HCT116 (cell line): Measurements from ENCODE around the gene ANKRD2. TPM values are rescaled to one million over a fixed set of nuclear protein-coding genes. Genes with fewer than 3 reads are reported as not detected.
"Not testable (repeated sequence)": the region's sequence is repeated elsewhere in the genome, so short reads cannot be mapped to it uniquely, and the experiment has no call there.

Experiments used
- ATAC-seq: fragments of 200-7000 bp; cut with Tn5 transposase; 2 replicates; pipeline ENCODE4 v1.9.1; 2020; ENCODE audit warnings: mild to moderate bottlenecking, moderate library complexity
- BruUV-seq: library from RNA; stranded (reverse); fragments of 400-500 nt; replicated peaks from 2 replicates; lab custom pipeline; 2021; lab: Mats Ljungman, UMichigan
- CTCF ChIA-PET: fragments of 300-600 bp; sonication (Branson Sonifier 250); formaldehyde crosslinking; loops from one replicate; lab custom pipeline; 2021; ENCODE audit warnings: antibody characterized with exemption; lab: Charles Lee
- POLR2A ChIA-PET: fragments of 300-600, 350-600 bp; sonication (Branson Sonifier 250); formaldehyde crosslinking; loops from one replicate; lab custom pipeline; 2021; ENCODE audit warnings: antibody characterized with exemption; lab: Charles Lee
- RAD21 ChIA-PET, 2 experiments: fragments of 300-600 bp; sonication (Branson Sonifier 250); formaldehyde crosslinking; loops; one replicate each; lab custom pipeline; 2023; ENCODE audit warnings: low total read pairs in 2 of 2; ENCODE audit not compliant: uncharacterized antibody in 2 of 2, unreplicated experiment in 2 of 2, low non-redundant PET in 1 of 2; lab: Charles Lee
- DNase-seq: peaks from one replicate; pipeline ENCODE4 v3.0.0-alpha.2; 2010; ENCODE audit warnings: low read depth, low spot score
- H2AFZ ChIP-seq: fragments of 200-600 bp; shearing (Covaris generic), sonication (generic); 2 replicates; pipeline ENCODE4 v1.6.1; 2017; ENCODE audit warnings: low read depth, mixed run types, mixed read lengths, antibody characterized with exemption, low read length; ENCODE audit not compliant: poor library complexity, severe bottlenecking
- H3K27ac ChIP-seq: 2 replicates; pipeline ENCODE4 v1.5.1; 2012; ENCODE audit warnings: low read depth, low read length
- H3K27me3 ChIP-seq: fragments of 200-600 bp; sonication (generic); 2 replicates; pipeline ENCODE4 v1.6.1; 2016; ENCODE audit warnings: mixed run types, low read length, mixed read lengths; ENCODE audit not compliant: insufficient read depth
- H3K36me3 ChIP-seq, 2 experiments: fragments of 200-500 bp in 1 of 2; fragments of 200-600 bp in 1 of 2; sonication (Bioruptor generic) in 1 of 2; sonication (generic) in 1 of 2; 2 replicates each; pipeline versions ENCODE4 v1.5.1 to v1.6.1; 2014 to 2016; ENCODE audit warnings: low read length in 2 of 2, inconsistent platforms in 1 of 2, mixed read lengths in 1 of 2, mixed run types in 1 of 2; ENCODE audit not compliant: insufficient read depth in 2 of 2, control insufficient read depth in 1 of 2
- H3K4me1 ChIP-seq, 2 experiments: fragments of 200-600 bp in 1 of 2; sonication (generic) in 1 of 2; 2 replicates each; pipeline versions ENCODE4 v1.5.1 to v1.6.1; 2012 to 2017; ENCODE audit warnings: low read length in 2 of 2, inconsistent platforms in 1 of 2, mild to moderate bottlenecking in 1 of 2, mixed read lengths in 1 of 2, mixed run types in 1 of 2, moderate library complexity in 1 of 2; ENCODE audit not compliant: insufficient read depth in 2 of 2, control insufficient read depth in 1 of 2
- H3K4me2 ChIP-seq: fragments of 200-600 bp; sonication (generic); 2 replicates; pipeline ENCODE4 v1.6.1; 2017; ENCODE audit warnings: mixed run types, low read length, mixed read lengths
- H3K4me3 ChIP-seq, 2 experiments: fragments of 200-600 bp in 1 of 2; sonication (generic) in 1 of 2; replicated peaks in 1 of 2; 2 replicates each; pipeline ENCODE4 v1.5.1; 2011 to 2016; ENCODE audit warnings: low read length in 2 of 2, control low read depth in 1 of 2, low read depth in 1 of 2, mild to moderate bottlenecking in 1 of 2, mixed read lengths in 1 of 2, mixed run types in 1 of 2
- H3K79me2 ChIP-seq: fragments of 200-600 bp; sonication (generic); 2 replicates; pipeline ENCODE4 v1.6.1; 2017; ENCODE audit warnings: mild to moderate bottlenecking, mixed run types, low read length, moderate library complexity, mixed read lengths; ENCODE audit not compliant: insufficient read depth
- H3K9ac ChIP-seq: fragments of 200-600 bp; sonication (generic); 2 replicates; pipeline ENCODE4 v1.6.1; 2016; ENCODE audit warnings: low read length, mixed read lengths
- H3K9me2 ChIP-seq: fragments of 200-600 bp; sonication (generic), shearing (Covaris generic); 2 replicates; pipeline ENCODE4 v1.6.1; 2017; ENCODE audit warnings: mixed run types, mild to moderate bottlenecking, moderate library complexity; ENCODE audit not compliant: insufficient read depth
- H3K9me3 ChIP-seq, 2 experiments: fragments of 200-500 bp in 1 of 2; fragments of 200-600 bp in 1 of 2; sonication (Bioruptor generic) in 1 of 2; sonication (generic) in 1 of 2; 2 replicates each; pipeline ENCODE4 v1.6.1; 2014 to 2017; ENCODE audit warnings: low read length in 2 of 2, mixed read lengths in 2 of 2, inconsistent platforms in 1 of 2, low read depth in 1 of 2, mild to moderate bottlenecking in 1 of 2, mixed run types in 1 of 2, moderate library complexity in 1 of 2; ENCODE audit not compliant: control insufficient read depth in 1 of 2, insufficient read depth in 1 of 2
- H4K20me1 ChIP-seq: fragments of 200-600 bp; sonication (generic), shearing (Covaris generic); 2 replicates; pipeline ENCODE4 v1.6.1; 2017; ENCODE audit warnings: mixed run types, mild to moderate bottlenecking, moderate library complexity; ENCODE audit not compliant: insufficient read depth
- CBX3 ChIP-seq: IDR thresholded peaks from 2 replicates; pipeline ENCODE4 v1.6.1; 2012; ENCODE audit warnings: low read depth
- EZH2 ChIP-seq: fragments of 200-600 bp; sonication (generic); IDR thresholded peaks from 2 replicates; pipeline ENCODE4 v1.6.1; 2017; ENCODE audit warnings: antibody characterized with exemption, mixed run types
- FOSL1 ChIP-seq: IDR thresholded peaks from 2 replicates; pipeline ENCODE4 v1.6.1; 2012; ENCODE audit warnings: low read depth
- POLR2AphosphoS5 ChIP-seq: IDR thresholded peaks from 2 replicates; pipeline ENCODE4 v1.6.1; 2011; ENCODE audit warnings: mild to moderate bottlenecking, low read depth, low read length, moderate library complexity
- RAD21 ChIP-seq: IDR thresholded peaks from 2 replicates; pipeline ENCODE4 v1.6.1; 2012; ENCODE audit warnings: low read depth, mild to moderate bottlenecking
- SIN3A ChIP-seq: IDR thresholded peaks from 2 replicates; pipeline ENCODE4 v1.6.1; 2012; ENCODE audit warnings: low read depth
- SP1 ChIP-seq: IDR thresholded peaks from 2 replicates; pipeline ENCODE4 v1.6.1; 2012; ENCODE audit warnings: low read depth
- SRF ChIP-seq: IDR thresholded peaks from 2 replicates; pipeline ENCODE4 v1.6.1; 2012; ENCODE audit warnings: low read depth
- YY1 ChIP-seq: IDR thresholded peaks from 2 replicates; pipeline ENCODE4 v1.6.1; 2011; ENCODE audit warnings: low read length, low read depth, moderate library complexity, mild to moderate bottlenecking; ENCODE audit not compliant: insufficient replicate concordance; ENCODE audit errors: extremely low read depth
- ZFX ChIP-seq: fragments of 450-650 bp; IDR thresholded peaks from 2 replicates; pipeline ENCODE4 v1.6.1; 2017
- intact Hi-C: fragments of 100-400 bp; cut with micrococcal nuclease; formaldehyde crosslinking; loops from 2 replicates; pipeline ENCODE4 v1.10.0; 2022
- total RNA-seq: library from RNA; stranded (reverse); gene quantifications from one replicate; pipeline ENCODE4 v1.2.1, GENCODE V29; 2021; ENCODE audit not compliant: unreplicated experiment
- TF ChIP-seq, protein P1 (sequence below): IDR thresholded peaks from 2 replicates; pipeline ENCODE4 v1.6.1; 2012
- TF ChIP-seq, protein P2 (sequence below): IDR thresholded peaks from 2 replicates; pipeline ENCODE4 v1.6.1; 2012
- TF ChIP-seq, protein P3 (sequence below): IDR thresholded peaks from 2 replicates; pipeline ENCODE4 v1.6.1; 2012; ENCODE audit warnings: low read depth

ANKRD2 gene
- total RNA-seq, 1 experiment from 2014 or later, result 0.15 TPM

DNA sequence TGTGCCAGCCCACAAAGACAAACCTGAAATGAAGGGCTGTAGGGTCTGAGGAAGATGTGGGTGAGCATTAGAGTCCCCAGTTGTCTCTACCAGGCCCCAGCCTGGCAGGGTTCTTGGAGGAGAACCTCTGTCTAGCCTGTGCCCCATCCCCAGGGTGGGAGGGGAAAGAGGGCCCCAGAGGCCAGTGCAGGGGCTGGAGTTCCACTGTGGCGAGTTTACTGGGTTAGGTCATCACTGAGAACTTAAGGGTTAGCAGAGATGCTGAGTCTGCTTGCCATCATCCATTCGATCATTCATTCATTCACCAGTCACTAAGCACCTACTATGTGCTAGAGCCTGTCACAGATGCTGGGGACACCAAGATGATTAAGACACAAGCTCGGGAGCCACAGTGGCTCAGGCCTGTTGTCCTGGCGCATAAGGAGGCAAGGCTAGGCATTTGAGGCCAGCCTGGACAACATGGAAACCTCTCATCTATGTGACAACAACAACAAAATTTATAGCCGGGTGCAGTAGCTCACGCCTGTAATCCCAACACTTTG lies 2.6 kb downstream of the ANKRD2 start:
- Histone ChIP-seq H3K9me2 (no peaks in the 10 kb centered on the region), H3K27ac (peak overlapping the region; percentile 69), H2AFZ (no peak overlapping the region), H3K4me1 (peaks cover 53 to 60% of the 10 kb centered on the region in 2 experiments), H3K4me3 (peak overlapping the region in 1 of 2 experiments; percentile 44; a peak in 1 of 4 replicates), H3K4me2 (peak overlapping the region; percentile 76), H3K9me3 (no peaks in the 10 kb centered on the region), H3K36me3 (no peaks in the 10 kb centered on the region), H3K9ac (peak overlapping the region; percentile 47), H4K20me1 (no peaks in the 10 kb centered on the region), H3K79me2 (no peaks in the 10 kb centered on the region), H3K27me3 (no peaks in the 10 kb centered on the region)
- no peak for DNase-seq
- intact Hi-C loops, result loop anchor here (2.0 kb wide), 1 partner anchor 32 kb away; no protein-coding TSS in a partner anchor
- BruUV-seq, result no TSS peak
- TF ChIP-seq EZH2 (no peak), YY1 (no peak), ZFX (no peak), CBX3 (no peak), SRF (no peak), SIN3A (no peak), FOSL1 (no peak), RAD21 (no peak), POLR2AphosphoS5 (no peak), SP1 (no peak)
- TF ChIP-seq, protein P1, sequence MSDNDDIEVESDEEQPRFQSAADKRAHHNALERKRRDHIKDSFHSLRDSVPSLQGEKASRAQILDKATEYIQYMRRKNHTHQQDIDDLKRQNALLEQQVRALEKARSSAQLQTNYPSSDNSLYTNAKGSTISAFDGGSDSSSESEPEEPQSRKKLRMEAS, result no peak
- TF ChIP-seq, protein P2, sequence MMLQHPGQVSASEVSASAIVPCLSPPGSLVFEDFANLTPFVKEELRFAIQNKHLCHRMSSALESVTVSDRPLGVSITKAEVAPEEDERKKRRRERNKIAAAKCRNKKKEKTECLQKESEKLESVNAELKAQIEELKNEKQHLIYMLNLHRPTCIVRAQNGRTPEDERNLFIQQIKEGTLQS, result no peak
- TF ChIP-seq, protein P3, sequence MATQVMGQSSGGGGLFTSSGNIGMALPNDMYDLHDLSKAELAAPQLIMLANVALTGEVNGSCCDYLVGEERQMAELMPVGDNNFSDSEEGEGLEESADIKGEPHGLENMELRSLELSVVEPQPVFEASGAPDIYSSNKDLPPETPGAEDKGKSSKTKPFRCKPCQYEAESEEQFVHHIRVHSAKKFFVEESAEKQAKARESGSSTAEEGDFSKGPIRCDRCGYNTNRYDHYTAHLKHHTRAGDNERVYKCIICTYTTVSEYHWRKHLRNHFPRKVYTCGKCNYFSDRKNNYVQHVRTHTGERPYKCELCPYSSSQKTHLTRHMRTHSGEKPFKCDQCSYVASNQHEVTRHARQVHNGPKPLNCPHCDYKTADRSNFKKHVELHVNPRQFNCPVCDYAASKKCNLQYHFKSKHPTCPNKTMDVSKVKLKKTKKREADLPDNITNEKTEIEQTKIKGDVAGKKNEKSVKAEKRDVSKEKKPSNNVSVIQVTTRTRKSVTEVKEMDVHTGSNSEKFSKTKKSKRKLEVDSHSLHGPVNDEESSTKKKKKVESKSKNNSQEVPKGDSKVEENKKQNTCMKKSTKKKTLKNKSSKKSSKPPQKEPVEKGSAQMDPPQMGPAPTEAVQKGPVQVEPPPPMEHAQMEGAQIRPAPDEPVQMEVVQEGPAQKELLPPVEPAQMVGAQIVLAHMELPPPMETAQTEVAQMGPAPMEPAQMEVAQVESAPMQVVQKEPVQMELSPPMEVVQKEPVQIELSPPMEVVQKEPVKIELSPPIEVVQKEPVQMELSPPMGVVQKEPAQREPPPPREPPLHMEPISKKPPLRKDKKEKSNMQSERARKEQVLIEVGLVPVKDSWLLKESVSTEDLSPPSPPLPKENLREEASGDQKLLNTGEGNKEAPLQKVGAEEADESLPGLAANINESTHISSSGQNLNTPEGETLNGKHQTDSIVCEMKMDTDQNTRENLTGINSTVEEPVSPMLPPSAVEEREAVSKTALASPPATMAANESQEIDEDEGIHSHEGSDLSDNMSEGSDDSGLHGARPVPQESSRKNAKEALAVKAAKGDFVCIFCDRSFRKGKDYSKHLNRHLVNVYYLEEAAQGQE, result no peak
- ATAC-seq, result peak; percentile 31
- POLR2A ChIA-PET, result interaction anchor here (2.5 kb wide), 1 partner anchor 9 kb away, joined by 11 read pairs; the partner anchor contains the start of gene HOGA1
- RAD21 ChIA-PET, result interaction anchor here in 1 of 2 experiments (0.7 to 1.2 kb wide), 2 partner anchors 9 to 38 kb away, joined by 3 to 4 read pairs; no protein-coding TSS in a partner anchor
- CTCF ChIA-PET, result interaction anchor here (0.7 to 1.8 kb wide), 4 partner anchors 21 to 472 kb away, joined by 3 to 7 read pairs (median 3); no protein-coding TSS in a partner anchor

DNA sequence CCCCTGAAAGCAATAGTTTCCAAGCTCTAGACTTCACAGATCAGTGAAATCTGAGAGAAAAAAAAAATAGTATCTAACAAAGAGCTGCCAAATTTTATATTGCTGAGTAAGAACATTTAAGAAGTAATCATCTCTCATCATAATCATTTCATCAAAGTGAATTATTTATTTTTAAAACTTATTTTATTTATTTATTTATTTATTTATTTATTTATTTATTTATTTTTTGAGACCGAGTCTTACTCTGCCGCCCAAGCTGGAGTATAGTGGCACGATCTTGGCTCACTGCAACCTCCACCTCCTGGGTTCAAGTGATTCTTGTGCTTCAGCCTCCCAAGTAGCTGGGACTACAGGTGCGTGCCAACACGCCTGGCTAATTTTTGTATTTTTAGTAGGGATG lies 3.9 kb downstream of the ANKRD2 start:
- H3K4me2 ChIP-seq, RAD21 ChIA-PET, DNase-seq, H4K20me1 ChIP-seq, H3K9me2 ChIP-seq, ATAC-seq, intact Hi-C loops, BruUV-seq, H3K79me2 ChIP-seq, H2AFZ ChIP-seq, H3K27ac ChIP-seq, H3K36me3 ChIP-seq, H3K9me3 ChIP-seq, H3K4me3 ChIP-seq, H3K27me3 ChIP-seq, H3K9ac ChIP-seq: not testable (repeated sequence)
- ChIA-PET CTCF (interaction anchor here (0.7 to 1.2 kb wide), 2 partner anchors 23 to 176 kb away, joined by 3 read pairs; no protein-coding TSS in a partner anchor), POLR2A (interaction anchor here (2.5 kb wide), 1 partner anchor 8 kb away, joined by 11 read pairs; the partner anchor contains the start of gene HOGA1)
- H3K4me1 ChIP-seq, result peaks cover 43 to 48% of the 10 kb centered on the region in 2 experiments
